GM19455 (cell line): ENCODE measurements around the gene GAS6.

ENCODE experiments used
- ATAC-seq: cut with Tn5 transposase; IDR thresholded peaks from one replicate; pipeline ENCODE4 v1.9.1; 2021; ENCODE audit not compliant: unreplicated experiment

GAS6 gene

GRCh38 chr13:113822956-113823744 lies 40.7 kb downstream of the GAS6 start:
- no peak for ATAC-seq

DNA sequence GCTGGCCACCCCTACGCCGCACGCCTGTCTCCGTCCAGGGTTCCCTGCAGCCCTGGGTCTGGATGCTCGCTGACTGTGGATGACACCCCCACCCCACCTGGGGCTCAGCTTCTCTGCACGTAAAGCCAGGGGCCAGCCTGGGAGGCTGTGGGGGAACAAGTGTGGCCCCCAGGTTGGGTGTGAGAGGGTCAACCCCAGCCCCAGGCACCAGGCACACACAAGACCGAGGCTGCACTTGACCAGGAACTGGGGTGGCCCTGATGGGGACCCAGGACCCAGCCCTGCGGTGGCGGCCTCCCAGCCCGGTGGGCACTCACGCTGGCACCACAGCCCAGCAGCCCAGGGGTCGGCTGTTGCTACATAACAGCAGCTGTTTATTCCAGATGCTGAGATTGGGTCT lies 41.6 kb downstream of the GAS6 start:
- no peak for ATAC-seq

- no peak for ATAC-seq
Observed at GRCh38 chr13:113821847-113822246, 42.0 kb downstream of the GAS6 start.

DNA sequence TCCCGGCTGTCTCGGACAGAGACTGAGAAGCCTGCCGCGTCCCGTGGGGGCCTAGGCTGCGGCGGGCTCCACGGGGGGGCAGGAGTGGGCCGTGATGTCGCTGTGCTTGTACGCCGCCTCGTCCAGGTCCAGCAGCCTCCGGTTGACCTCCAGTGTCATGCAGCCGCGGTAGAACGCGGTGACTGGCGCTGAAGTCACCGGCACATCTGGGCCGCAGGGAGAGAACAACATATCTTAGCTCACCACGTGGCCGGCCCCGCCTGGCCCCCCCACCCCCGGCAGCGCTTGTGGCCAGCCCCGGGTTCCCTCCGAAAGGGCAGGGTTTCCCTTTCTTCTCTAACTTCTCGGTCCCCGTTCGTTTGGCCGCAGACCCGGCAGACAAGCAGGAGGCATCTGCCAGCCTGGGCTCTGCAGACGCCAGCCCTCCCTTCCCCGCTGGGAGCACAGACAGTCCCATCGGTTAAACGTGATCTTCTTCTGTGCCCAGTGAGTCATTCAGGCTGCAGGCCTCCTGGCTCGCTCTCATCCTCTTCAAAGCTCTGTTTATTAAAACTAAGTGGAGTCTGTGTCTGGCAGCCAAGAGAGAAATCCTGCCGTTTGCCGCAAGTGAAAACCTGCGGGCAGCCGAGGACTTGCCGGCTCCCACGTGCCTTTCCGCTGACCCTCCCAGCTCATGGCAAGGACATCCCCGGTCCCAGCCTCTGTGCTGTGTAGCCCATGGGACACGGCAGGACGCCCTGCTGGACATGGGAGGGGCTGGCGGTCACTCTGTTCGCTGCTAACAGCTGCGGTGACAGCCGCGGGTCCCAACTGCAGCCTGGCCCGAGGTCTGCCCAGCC lies 42.8 kb downstream of the GAS6 start:
- ATAC-seq, result no peak

DNA sequence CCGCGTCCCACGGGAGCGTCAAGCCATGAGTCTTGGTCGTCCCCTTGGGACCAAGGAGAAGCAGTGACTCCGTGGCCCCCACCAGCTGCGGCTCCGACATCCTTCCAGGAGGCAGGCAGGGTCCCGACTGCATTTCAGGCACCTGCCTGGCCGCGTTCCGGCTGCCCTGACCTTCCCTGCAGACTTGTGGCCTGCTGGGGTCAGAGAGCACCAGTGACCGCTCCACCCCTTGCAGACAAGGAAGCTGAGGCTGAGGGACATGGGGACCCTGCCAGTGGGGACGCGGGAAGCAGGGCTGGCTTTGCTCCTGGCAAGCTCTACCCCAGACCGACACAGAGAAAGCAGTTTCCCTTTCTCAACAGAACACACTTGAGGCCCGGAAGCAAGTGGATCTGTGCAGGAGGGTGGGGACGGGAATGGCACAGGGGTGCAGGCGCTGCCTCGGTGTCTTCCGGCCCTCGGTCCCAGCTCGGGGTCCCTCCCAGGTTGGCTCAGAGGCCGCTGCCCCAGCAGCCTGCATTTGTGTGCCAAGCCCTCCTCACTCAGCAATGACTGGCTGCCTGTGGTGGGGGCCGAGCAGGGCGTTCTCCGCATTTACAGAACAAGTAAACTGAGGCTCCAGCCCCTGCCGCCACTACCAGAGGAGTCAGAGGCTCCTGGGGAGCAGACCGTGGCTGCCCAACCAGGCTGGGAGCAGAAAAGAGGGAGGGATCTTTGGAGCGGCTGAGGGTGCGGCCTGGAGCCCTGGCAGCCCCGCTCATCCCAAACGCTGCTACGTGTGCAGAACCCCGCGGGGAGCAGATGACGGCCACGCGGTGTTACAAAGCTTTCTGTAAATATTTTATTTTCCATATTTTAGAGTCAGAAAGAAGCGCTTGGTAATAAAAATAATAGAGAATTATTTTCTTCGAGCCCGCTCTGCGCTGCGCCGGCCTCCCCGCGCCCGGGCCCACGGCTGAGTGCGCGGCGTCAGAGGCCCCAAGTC lies 43.9 kb downstream of the GAS6 start:
- ATAC-seq, result no peak

GRCh38 chr13:113819341-113819730 lies 44.5 kb downstream of the GAS6 start:
- ATAC-seq, result no peak

- no peak for ATAC-seq
Observed at GRCh38 chr13:113818700-113819295, 45.1 kb downstream of the GAS6 start.

DNA sequence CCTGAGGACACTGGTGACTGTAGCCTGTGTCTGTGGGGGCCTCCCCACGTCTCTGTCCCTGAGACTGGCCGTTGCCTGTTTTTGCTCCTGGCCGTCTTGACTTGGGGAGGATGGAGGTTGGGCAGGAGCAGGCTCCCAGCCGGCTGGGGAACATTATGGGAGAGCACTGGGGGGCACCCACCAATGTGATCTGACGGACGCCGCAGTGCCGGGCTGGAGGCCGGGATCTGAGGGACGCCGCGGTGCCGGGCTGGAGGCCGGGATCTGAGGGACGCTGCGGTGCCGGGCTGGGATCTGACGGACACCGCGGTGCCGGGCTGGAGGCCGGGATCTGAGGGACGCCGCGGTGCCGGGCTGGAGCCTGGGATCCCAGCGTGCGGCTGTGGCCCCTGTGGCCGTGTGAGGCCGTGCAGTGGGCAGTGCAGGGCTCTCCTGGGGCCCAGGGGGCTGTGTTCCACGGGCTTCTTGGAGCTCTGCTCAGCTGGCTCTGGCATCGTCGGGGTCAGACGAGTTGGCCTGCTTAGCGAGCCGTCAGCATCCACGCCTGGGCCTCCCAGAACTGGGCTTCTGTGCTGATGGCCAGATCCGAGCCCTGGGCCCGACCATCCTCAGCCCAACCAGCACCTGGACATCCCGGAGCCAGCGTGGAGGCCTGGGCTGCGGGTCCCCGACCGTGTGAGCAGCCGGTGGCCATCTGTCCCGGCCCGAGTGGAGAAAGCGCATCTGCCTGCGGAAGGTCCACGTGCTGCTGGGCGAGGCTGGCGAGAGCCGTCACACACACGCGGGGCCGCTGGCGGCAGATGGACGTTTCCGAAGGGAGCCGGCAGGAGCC lies 45.8 kb downstream of the GAS6 start:
- ATAC-seq, result no peak

GRCh38 chr13:113816946-113817859 lies 46.7 kb downstream of the GAS6 start:
- ATAC-seq, result no peak

- ATAC-seq, result no peak
Observed at GRCh38 chr13:113816254-113816929, 47.5 kb downstream of the GAS6 start.

- no peak for ATAC-seq
Observed at GRCh38 chr13:113815151-113816058, 48.5 kb downstream of the GAS6 start.

GRCh38 chr13:113814435-113814821 lies 49.4 kb downstream of the GAS6 start:
- ATAC-seq, result no peak

DNA sequence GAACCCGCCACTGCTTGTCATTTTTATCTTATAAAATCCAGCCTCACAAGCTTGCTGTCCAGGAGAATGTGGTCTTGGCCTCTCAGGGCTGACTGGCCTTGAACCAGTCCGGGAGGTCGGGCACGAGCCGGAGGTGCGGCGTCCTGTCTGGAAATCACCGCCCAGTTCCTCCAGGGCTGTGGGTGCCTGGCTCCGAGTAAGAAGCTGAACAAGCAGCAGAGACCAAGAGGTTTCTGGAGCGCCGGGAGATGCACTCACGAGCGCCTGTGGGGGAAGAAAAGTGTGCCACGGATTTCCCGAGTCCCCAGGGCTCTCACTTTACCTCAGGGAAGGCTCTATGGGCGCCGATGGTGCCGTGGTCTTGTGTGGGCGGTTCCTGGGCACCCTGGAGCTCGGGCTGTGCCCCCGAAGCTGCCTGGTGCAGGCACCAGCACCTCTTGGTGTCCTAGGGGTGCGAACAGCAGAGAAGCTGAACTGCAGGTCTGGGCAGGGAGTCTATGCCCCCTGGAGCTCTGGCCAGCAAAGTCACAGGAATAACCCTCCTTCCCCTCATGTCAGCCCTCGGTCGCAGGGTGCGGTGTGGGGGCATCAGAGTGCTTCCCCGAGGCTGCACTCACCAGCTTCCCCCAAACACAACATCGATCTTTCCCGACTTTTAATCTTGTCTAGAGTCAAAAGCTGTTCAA lies 50.0 kb downstream of the GAS6 start:
- no peak for ATAC-seq

DNA sequence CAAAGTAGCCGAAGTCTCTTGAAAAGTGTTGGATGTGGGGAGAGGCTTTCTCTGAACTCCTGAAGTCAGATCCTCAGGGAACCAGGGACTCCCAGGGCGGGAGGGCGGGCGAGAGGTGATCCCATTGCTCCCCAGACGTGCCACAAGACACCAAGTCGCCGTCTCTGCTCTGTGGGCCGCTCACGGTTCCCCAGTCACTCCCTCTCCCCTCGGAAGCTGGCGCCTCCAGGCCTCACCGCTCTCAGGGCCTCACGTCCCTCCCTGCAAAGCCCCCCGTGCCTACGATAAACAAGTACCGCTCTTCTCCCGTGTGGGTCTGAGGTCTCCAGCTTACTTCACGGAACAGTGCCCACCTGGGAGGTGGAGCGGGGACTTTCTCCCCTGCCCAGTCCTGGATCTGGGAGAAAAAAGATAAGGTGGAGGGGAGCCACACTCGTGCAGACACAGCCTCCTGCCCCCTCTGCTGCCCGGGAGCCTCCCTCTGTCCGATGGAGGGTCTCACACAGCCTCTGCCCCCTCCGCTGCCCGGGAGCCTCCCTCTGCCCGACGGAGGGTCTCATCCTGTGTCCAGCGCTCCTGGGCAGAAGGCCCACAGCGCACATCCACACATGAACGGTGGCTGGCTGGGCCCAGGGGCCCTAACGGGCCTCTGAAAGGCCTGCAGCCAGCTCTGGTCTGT lies 50.7 kb downstream of the GAS6 start:
- ATAC-seq, result no peak

- ATAC-seq, result no peak
Observed at GRCh38 chr13:113812178-113813040, 51.5 kb downstream of the GAS6 start.
